Measurements from ENCODE around the gene GCH1.

The GCH1 gene

DNA sequence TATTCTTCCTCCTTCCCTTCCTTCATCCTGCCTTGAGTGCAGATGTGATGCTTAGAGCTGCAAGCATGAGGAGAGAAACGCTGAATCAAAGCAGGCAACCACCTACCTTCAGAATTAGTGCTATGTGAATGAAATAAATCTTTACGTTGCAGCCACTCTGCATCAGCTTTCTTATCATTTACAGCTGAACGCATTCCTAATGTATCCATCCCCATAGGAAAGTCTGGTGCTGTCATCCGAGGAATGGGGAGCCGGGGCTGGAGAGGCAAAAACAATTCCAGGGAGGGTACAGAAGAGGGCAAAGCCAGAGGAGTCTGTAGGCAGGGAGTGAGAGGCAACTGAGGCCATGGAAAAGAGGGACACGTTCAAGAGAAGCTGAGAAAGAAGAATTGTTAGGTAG, 90.0 kb downstream of the GCH1 start:
- Histone ChIP-seq H3K27me3 (replicated peaks; ENCODE audit: control insufficient read depth, insufficient read depth, low read length) (no peaks in the 10 kb centered on the region), H3K36me3 (ENCODE audit: control insufficient read depth, insufficient read depth, low read length) (no peaks in the 10 kb centered on the region), H3K4me3 (replicated peaks; ENCODE audit: low read depth, low read length) (no peak overlapping the region)
- no peak for DNase-seq (ENCODE audit: extremely low read depth, insufficient read length)
- TF ChIP-seq, protein P1, sequence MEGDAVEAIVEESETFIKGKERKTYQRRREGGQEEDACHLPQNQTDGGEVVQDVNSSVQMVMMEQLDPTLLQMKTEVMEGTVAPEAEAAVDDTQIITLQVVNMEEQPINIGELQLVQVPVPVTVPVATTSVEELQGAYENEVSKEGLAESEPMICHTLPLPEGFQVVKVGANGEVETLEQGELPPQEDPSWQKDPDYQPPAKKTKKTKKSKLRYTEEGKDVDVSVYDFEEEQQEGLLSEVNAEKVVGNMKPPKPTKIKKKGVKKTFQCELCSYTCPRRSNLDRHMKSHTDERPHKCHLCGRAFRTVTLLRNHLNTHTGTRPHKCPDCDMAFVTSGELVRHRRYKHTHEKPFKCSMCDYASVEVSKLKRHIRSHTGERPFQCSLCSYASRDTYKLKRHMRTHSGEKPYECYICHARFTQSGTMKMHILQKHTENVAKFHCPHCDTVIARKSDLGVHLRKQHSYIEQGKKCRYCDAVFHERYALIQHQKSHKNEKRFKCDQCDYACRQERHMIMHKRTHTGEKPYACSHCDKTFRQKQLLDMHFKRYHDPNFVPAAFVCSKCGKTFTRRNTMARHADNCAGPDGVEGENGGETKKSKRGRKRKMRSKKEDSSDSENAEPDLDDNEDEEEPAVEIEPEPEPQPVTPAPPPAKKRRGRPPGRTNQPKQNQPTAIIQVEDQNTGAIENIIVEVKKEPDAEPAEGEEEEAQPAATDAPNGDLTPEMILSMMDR (IDR thresholded peaks at IDR 0.05; ENCODE audit: insufficient read depth, low read length, poor library complexity, severe bottlenecking): no peak

DNA sequence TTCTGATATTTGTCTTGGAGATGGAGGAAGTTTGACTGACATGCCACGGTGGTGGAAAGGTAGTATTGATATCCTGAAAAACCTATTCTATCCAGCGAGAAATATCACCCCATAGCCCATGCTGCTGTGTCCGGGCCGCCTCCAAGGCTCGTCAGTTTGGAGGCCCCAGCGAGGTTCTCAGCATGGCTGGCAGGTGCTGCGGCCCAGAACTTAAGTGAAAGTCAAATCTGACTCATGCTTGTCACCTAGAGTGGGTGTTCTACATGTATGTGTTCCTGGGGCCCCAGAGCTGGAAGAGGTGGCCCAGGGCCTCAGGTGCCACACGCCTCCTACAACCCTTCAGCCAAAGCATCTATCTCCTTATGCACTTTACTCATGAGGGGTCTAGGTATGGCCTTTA, 92.9 kb downstream of the GCH1 start:
- Histone ChIP-seq H3K4me3 (replicated peaks; ENCODE audit: low read depth, low read length) (no peak overlapping the region), H3K27me3 (replicated peaks; ENCODE audit: control insufficient read depth, insufficient read depth, low read length) (no peaks in the 10 kb centered on the region), H3K36me3 (ENCODE audit: control insufficient read depth, insufficient read depth, low read length) (no peaks in the 10 kb centered on the region)
- TF ChIP-seq, protein P1 (IDR thresholded peaks at IDR 0.05; ENCODE audit: insufficient read depth, low read length, poor library complexity, severe bottlenecking): no peak
- no peak for DNase-seq (ENCODE audit: extremely low read depth, insufficient read length)

DNA sequence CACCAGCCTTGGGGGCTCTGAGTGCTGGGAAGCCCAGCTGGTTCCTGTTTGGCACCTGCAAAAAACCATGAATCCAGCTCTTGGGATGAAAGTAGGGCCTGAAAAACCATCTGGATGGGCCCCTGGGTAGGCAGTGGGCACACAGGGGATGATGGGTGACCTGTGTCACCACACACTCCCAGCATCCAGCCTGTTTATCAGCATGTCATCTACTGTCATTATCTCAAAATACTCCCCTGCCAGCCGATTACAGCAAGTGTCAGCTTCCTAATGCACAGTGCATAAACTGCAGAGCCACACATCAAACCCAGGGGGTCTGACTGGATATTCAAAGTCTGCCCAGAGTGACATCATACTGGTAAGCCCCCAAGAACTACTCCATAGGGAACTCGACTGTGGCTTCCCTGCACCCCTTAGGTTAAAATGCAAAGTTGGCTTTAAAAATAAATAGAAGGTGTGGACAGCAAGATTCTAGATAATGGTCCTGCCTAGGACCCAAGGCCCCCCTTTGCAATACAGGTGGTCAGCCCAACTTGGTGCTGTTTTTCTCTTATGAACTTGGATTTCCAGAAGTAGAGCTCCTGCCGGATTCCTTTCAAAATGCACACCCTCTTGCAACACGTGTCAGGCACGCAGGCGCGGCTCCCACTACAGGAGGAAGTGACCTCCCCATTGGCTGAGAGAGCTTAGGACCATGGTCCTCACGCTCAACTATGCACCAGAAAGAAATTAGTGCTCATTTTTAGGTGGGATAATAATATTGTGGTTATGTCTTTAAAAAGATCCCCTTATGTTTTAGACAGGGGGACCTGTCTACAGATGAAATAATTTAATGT, 94.1 kb downstream of the GCH1 start:
- no peaks in the 10 kb centered on the region for H3K36me3 ChIP-seq (ENCODE audit: control insufficient read depth, insufficient read depth, low read length)
- no peak overlapping the region for H3K4me3 ChIP-seq (replicated peaks; ENCODE audit: low read depth, low read length)
- TF ChIP-seq, protein P1 (IDR thresholded peaks at IDR 0.05; ENCODE audit: insufficient read depth, low read length, poor library complexity, severe bottlenecking): no peak
- H3K27me3 ChIP-seq (replicated peaks; ENCODE audit: control insufficient read depth, insufficient read depth, low read length): no peaks in the 10 kb centered on the region
- DNase-seq (ENCODE audit: extremely low read depth, insufficient read length): no peak

DNA sequence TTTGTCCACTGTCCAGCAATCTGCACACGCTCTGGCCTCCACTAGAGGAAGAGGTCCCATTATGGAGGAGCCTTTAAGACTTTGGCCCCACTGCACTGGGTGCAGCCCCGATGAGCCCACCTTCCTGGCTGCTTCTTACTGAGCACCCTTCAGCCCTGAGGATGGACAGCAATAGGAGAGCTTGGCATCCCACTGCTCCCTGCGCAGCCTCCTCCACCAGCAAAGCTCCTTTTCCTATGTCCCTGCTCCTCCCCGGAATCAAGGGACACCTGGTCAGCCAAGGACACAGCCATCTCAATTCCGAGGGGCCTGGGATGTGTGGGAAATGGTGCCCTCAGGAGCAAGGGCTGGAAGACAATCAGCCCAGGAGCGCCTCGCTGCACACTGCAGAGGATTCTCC, 94.7 kb downstream of the GCH1 start:
- H3K4me3 ChIP-seq (replicated peaks; ENCODE audit: low read depth, low read length): no peak overlapping the region
- no peaks in the 10 kb centered on the region; the same call in 1 of the 2 replicates for H3K27me3 ChIP-seq (replicated peaks; ENCODE audit: control insufficient read depth, insufficient read depth, low read length)
- no peak for DNase-seq (ENCODE audit: extremely low read depth, insufficient read length)
- TF ChIP-seq, protein P1 (IDR thresholded peaks at IDR 0.05; ENCODE audit: insufficient read depth, low read length, poor library complexity, severe bottlenecking): no peak
- no peaks in the 10 kb centered on the region for H3K36me3 ChIP-seq (ENCODE audit: control insufficient read depth, insufficient read depth, low read length)

DNA sequence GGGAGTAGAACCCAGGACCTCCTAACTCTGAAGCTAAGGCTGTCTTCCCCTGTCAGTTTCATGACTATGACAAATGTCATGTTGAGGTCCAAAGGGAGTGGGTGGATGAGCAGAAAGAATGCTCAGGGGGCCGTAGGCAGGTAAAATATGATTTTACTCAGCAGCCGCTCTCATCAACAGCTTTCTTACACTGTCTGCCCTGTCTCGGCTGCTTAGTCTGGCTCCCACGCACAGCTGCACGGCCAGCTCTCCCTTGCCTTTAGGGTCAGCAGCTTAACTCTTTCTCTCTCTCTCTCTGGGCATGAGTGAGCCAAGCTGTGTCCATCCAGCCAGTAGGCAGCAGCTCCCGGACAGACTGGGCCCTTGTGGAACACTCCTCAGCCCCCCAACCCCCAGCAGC, 95.2 kb downstream of the GCH1 start:
- DNase-seq (ENCODE audit: extremely low read depth, insufficient read length): no peak
- no peaks in the 10 kb centered on the region for H3K36me3 ChIP-seq (ENCODE audit: control insufficient read depth, insufficient read depth, low read length)
- H3K27me3 ChIP-seq (replicated peaks; ENCODE audit: control insufficient read depth, insufficient read depth, low read length): no peaks in the 10 kb centered on the region; the same call in 1 of the 2 replicates
- no peak overlapping the region for H3K4me3 ChIP-seq (replicated peaks; ENCODE audit: low read depth, low read length)
- TF ChIP-seq, protein P1 (IDR thresholded peaks at IDR 0.05; ENCODE audit: insufficient read depth, low read length, poor library complexity, severe bottlenecking): no peak

Data from GM06990 (cell line).